Stimulated activated CD4-positive, alpha-beta T cell treated with anti-CD3 and anti-CD28 coated beads, Interleukin-12 subunit alpha, Interleukin-12 subunit beta, amount 100 ng/mL, for 4 hours (primary cell): Measurements from ENCODE around the gene CFAP251.
"Not testable (repeated sequence)": the region's sequence is repeated elsewhere in the genome, so short reads cannot be mapped to it uniquely, and the experiment has no call there.

ENCODE experiments used
- DNase-seq: peaks from one replicate; pipeline ENCODE4 v3.0.0-alpha.2; 2020

CFAP251 gene

GRCh38 chr12:121980892-121981272 is 62.5 kb downstream of the CFAP251 start:
- DNase-seq, result no peak

DNA sequence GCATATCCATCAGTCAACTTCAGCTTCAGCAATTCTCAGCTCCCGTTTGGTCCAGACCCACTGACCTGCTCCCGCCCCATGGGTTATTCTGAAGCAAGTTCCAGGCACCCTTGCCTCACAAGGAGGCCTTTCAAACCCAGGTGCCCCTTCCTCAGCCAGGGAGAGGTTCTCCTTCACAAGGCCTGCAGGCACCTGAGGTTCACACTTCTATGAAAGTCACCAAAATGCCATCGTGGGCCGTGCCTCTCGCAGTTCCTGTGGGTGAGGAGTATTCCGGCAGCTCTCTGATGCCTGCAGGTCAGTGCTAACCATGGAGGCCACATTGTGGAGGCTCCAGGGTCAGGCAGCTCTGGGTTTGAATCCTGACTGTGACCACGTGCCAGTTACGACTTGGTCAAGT is 63.1 kb downstream of the CFAP251 start:
- no peak for DNase-seq

DNA sequence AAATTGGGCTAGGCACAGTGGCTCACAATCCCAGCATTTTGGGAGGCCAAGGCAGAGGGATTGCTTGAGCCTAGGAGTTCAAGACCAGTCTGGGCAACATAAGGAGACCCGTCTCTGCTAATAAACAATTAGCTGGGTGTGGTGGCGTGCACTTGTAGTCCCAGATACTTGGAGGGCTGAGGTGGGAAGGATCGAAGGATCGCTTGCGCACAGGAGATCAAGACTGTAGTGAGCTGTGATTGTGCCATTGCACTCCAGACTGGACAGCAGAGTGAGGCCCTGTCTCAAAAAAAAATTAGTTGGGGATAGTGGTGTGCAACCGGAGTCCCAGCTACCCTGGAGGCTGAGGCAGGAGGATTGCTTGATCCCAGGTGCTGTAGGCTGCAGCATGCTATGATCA is 64.6 kb downstream of the CFAP251 start:
- DNase-seq, result no peak

DNA sequence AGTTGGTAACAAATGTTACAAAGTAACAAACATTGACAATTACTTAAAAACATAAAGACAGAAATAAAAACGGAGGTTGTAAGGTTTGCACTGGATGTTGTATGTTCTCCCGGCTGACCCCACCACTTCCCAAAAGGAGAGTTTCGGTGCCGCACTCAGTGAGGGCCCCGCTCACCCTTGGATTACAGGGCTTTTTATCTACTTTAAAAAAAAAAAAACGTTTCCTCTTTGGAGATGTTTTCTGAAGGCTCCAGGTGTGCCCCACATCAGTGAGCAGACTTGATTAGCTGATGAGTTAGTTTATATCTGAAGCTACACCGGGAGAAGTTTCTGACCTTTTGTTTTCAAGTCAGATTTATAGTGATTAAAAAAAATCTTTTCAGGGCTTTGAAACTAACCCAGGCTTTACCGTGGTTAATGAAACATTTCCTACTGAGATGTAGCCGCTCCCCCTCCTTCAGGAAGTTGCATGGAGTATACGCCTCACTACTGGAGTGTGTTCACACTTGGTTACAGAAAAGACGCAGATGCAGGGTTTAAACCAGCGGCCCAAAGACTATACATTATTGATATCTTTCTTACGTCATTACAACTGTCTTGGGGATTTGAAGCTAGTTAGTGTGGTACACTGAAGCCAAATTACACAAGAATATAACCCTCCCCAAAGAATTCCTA is 65.3 kb downstream of the CFAP251 start:
- no peak for DNase-seq

- no peak for DNase-seq
Measured at GRCh38 chr12:121986489-121987245, 68.3 kb downstream of the CFAP251 start.

DNA sequence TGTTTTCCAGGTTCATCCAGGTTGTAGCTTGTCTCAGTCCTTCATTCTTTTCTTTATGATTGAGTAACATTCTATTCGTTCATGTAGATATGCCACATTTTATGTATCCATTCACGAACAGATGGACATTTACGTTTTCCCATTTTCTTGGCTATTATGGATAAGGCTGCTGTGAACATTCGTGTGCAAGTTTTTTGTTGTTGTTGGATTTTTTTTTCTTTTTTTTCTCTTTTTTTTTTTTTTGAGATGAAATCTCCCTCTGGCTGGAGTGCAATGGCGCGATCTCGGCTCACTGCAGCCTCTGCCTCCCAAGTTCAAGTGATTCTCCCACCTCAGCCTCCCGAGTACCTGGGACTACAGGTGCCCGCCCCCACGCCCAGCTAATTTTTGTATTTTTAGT is 70.1 kb downstream of the CFAP251 start:
- not testable (repeated sequence) for DNase-seq

DNA sequence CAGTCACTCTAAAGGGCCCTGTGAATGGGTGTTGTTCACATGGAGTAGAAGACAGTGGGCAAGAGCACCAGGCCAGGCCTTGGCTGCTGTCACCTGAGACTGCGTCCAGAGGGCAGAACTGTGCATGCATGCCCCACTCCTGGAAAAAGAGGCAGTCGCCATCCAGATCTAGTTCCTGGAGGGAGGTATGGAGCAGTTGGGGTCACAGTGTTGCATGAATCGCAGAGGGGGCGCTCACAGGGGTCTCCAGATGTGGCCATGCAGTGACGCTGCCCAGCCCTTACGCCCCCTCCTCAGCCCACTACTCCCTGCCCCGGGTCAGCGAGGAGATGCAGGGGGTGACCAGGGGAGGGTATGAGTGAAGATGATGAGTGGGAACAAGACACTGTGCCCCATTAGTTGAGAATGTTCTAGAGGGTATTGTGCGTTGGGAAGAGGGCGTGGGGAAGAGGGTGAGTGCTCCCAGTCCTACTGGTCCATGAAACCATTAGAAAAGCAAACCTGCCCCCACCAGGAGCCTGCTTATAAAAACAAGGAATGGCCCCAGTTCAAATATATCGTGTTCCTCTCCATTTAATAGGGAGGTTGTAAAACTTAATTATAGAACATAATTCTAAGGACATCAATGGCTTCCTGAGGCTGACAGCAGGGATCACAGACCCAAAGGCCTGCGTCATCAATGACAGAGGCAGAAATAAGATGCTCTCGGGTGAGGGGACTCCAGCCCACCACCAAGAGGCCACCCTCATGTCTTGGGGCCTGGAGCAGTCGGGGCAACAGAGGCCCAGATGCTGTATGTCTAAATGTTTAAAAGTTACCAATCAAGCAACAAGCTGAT is 71.1 kb downstream of the CFAP251 start:
- no peak for DNase-seq

DNA sequence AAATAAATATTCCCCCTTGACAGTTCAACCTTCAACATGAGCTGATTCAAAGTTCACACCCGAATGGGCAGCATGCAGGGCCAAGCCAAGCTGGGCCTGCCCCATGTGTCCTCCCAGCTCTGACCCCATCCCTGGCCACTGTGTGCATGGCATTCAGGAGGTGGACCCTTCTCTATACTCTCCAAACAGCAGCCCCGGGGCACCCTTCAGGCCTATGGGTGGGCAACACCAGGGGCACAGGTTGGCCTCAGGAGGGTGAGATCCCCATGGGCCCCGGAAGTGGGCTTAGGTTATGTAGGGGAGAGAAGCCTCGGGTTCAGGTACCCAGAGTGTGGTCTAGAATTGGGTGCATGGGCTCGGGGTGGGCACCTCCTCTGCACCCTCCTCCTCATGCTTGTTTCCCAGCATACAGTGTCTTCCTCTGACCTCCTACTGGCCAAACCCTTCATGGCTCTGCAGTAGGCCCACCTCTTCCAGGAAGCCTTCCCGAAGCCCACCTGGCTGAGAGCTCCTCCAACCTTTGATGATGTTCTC is 71.8 kb downstream of the CFAP251 start:
- no peak for DNase-seq

- no peak for DNase-seq
Measured at GRCh38 chr12:121990692-121991603, 72.6 kb downstream of the CFAP251 start.

- peak; percentile 49 for DNase-seq
Measured at GRCh38 chr12:121992059-121992879, 73.9 kb downstream of the CFAP251 start.

DNA sequence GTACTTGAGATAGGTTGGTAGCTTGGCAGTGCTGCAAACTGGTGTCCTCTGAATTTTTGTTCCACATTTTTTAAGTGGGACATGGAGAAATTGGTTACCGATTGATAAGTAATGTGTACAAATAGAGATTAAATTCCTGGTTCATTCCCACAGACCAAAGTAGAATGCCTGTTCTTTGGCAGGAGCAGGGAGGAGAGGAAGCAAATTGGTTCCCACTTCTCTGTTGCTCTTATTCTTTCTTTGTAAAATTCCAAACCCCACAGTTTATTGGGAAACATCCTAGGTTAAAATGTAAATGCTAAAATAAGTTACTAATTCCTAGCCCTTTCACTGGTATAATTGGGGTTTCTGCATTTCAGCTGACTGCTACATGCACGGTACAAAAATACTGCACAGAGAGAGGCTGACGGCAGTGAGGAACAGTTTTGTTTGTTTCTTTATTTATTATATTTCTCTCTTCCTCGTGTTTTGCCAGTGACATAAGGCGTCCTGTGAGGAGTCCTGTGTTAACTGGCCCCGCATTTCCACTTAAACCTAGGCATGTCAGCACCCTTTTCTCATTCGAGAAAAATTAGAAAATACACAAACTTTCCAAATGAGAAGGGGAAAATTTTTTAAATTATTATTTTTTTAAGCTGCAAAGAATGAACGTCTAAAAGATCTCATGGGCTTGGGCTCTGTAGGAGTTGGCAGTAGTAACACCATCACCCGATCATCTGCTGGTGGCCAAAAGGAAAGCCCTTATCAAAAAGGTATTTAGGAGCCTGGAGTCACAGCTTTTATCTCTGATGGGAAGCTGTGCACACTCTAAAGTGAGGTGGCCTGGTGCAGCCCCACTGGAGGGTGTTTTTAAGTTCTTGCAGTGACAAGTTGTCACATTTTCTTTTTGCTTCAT is 77.9 kb downstream of the CFAP251 start:
- DNase-seq, result no peak

GRCh38 chr12:121996945-121997612 is 78.7 kb downstream of the CFAP251 start:
- DNase-seq, result no peak

DNA sequence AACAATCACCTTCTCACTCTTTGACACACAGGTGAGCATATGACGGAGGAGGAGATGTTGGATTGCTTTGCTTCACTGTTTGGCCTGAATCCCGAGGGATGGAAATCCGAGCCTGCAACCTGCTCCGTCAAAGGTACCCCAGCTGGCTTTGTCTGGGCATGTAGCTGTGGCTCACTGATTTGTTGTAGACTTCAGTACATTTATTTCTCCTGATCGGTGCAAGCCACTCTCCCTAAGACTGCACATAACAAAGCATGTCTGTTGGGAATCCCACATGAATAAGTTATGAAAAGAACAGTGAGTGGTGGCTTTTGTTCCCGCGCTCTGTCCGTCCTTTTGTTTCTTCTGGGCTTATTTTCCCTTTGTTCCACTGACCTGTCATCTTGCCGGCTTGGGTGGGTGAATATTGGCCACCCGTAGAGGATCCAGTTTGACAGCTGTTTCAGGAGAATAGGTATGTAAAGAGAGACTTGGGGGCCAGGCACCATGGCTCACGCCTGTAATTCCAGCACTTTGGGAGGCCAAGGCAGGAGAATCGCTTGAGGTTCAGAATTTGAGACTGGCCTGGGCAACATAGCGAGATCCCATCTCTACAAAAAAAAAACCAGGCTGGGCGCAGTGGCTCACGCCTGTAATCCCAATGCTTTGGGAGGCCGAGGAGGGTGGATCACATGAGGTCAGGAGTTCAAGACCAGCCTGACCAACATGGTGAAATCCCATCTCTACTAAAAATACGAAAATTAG is 83.2 kb downstream of the CFAP251 start:
- DNase-seq, result no peak

DNA sequence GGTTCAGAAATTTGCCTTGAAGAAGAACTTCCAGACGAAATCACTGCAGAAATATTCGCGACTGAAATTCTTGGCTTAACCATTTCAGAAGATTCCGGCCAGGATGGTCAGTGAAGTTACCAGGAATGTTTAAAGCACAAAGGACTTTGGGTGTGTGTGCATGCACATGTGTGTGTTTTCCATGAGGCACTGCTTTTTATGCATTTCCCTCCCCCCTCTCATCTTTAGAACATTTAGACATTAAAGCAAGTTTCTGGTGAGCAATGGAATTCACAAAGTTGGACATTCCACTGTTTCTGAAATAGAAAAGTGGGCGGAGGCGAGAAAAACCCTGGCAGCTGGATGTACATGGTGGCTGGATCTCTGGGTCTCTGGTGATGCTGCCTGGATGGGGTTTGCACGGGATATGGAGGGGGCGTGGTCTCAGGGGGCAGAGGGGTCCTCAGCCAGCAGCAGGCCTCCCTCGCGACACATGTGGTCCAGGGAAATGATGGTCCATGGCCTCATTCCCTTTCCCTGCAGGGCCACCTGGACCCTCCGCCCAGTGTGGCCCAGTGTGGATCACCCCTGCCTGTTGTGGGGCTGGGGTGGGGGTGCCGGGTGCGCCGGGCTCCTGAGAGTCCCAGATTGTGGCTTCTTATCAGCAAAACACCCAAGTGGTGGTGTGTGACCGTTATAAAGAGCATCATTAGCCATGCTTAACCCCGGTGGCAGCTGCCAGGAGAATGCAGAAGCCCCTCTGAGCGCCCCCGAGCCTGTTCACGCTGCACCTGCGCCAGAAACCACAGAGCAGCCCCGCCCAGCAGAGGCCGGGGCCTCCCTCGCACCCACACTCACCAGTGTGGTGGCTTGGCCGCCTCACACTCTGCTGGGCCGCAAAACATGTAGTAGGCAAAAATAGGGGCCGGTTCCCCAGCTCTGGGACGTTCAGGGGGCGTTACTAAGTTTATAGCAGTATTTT is 85.5 kb downstream of the CFAP251 start:
- DNase-seq, result no peak

- DNase-seq, result no peak
Measured at GRCh38 chr12:122004633-122005071, 86.3 kb downstream of the CFAP251 start.

- DNase-seq, result no peak
Measured at GRCh38 chr12:122005252-122005776, 86.9 kb downstream of the CFAP251 start.

GRCh38 chr12:122006186-122006926 is 88.0 kb downstream of the CFAP251 start:
- no peak for DNase-seq
